Stimulated activated memory B cell treated with anti-CD40 and anti-IgM and Interleukin-4, amounts not matched to agents 10 μg/mL and 1 μg/mL and 100 μg/mL, for 72 hours (primary cell): ENCODE data around the gene DLST.

Experiments used
- ATAC-seq: fragments of 150-1000 bp; cut with Tn5 transposase; 2 replicates; pipeline ENCODE4 v1.10.0; 2021
- H3K27ac Mint-ChIP-seq: one replicate; pipeline ENCODE4 v1.8.0; 2022; ENCODE audit warnings: mild to moderate bottlenecking, mixed read lengths
- H3K27me3 Mint-ChIP-seq: one replicate; pipeline ENCODE4 v1.8.0; 2022; ENCODE audit warnings: mixed read lengths
- H3K36me3 Mint-ChIP-seq: one replicate; pipeline ENCODE4 v1.8.0; 2022; ENCODE audit warnings: mixed read lengths
- H3K4me1 Mint-ChIP-seq: one replicate; pipeline ENCODE4 v1.8.0; 2022; ENCODE audit warnings: mixed read lengths
- H3K4me3 Mint-ChIP-seq: one replicate; pipeline ENCODE4 v1.8.0; 2022; ENCODE audit warnings: mild to moderate bottlenecking, moderate library complexity, mixed read lengths
- H3K9me3 Mint-ChIP-seq: one replicate; pipeline ENCODE4 v1.8.0; 2022; ENCODE audit warnings: mixed read lengths

The DLST gene

DNA sequence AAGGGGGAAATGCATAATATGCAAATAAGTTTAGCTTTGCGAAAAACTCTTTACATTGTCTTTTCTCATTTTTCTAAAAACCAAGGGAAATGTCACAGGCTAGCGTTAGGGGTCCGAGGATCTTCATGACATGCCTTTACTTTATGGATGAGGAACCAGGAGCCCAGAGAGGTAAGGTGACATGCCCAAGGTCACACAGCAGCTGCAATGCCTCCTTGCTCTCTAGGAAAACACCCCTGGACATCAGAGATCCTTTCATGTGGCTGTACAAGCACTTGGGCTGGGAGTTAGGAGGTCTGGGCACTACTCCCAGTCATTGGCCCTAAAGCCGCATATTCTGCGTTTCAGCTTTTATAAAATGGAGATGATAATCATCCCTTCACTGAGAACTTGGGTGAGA is 6.5 kb upstream of the DLST start:
- Mint-ChIP-seq H3K4me3 (no peak overlapping the region), H3K4me1 (peaks cover 19% of the 10 kb centered on the region), H3K27ac (peak overlapping the region; percentile 54), H3K9me3 (no peaks in the 10 kb centered on the region), H3K36me3 (no peaks in the 10 kb centered on the region), H3K27me3 (no peaks in the 10 kb centered on the region)
- no peak for ATAC-seq

DNA sequence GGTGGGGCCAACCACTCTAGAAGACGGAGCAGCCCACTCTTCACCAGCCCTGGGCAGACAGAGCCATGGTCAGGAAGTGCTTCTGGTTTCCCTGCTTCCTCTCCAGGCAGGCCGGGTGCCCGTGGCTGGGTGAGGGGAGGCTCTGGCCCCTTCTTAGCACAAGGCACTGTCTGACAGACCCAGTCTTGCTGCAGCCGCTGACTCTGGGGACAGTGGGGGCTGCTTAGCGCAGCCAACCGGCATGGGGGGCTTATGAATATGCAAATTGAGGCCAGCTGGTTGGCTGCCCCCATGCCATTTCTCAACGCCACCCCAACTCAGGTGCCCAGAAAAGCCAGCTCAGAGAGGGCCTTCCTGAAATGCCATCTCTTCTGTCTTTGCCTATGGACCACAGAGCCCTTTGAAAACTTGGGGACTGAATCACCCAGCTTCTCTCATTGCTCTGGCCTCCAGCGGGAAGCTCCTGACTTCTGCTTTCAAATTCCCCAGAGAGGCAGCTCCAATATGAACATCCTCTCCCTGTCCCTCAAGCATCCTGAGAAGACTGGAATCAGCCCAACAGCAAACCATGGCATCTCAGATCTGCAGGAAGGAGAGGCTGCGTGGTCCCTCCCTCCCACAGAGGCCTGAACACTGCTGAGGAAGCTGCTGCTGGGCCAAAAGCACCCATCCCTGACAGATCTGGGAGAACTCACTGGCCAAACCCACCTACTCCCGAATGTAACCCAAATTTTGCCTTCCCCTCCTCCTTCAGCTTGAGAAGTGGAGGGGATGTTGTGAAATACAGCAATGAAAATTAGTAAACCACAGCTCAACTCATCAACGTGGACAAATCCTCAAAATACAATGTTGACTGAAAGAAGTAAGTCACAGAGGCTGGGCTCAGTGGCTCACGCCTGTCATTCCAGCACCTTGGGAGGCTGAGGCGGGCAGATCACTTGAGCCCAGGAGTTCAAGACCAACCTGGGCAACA is 5.5 kb upstream of the DLST start, which contains the start of gene PROX2:
Gene PROX2, minus strand, starts transcription at position 205 of the 973 bp plus-strand sequence. CDS start 12,311 bp downstream, outside the sequence.
- H3K27ac Mint-ChIP-seq = peak within 1 kb of the TSS; percentile 54
- no peaks in the 10 kb centered on the region for H3K9me3 Mint-ChIP-seq
- ATAC-seq = peak; percentile 50
- no peaks in the 10 kb centered on the region for H3K27me3 Mint-ChIP-seq
- H3K4me1 Mint-ChIP-seq = peaks cover 29% of the 10 kb centered on the region
- H3K4me3 Mint-ChIP-seq = peak within 1 kb of the TSS; percentile 35
- H3K36me3 Mint-ChIP-seq = no peaks in the 10 kb centered on the region

DNA sequence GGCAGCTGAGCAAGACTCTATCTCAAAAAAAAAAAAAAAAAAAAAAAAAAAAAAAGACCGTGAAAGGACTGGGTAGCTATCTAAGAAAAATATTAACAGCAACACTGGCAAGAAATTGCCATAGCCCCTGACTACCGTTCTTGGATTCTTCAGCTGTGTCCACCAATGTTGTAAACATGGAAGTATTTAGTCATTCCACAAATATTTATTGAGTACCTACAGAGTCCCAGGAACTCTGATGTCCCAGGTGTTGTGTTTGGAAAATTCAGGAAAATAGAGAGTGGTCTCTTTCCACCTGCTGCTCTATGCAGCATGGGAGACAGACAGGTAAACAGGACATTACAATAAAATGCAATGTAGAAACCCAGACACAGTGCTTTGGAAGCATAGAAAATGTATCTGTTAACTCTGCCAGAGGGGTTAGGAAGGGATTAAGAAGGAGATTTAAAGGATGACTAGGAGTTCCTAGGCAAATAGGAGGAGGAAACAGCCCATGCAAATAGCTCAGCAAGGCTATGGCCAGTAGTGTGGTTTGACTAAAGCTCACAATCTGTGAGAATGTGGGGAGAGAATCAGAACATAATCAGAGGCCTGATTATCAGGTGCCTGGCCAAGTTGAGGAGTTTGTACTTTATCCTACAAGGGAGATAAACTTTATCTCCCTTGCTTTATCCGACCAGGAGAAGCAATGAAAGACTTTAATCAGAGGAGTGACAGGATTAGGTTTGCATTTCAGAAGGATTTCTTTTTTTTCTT is 2.1 kb upstream of the DLST start:
- peaks cover 17% of the 10 kb centered on the region for H3K36me3 Mint-ChIP-seq
- no peaks in the 10 kb centered on the region for H3K9me3 Mint-ChIP-seq
- no peak for ATAC-seq
- H3K4me3 Mint-ChIP-seq = no peak overlapping the region
- H3K4me1 Mint-ChIP-seq = peaks cover 53% of the 10 kb centered on the region
- peak overlapping the region; percentile 91 for H3K27ac Mint-ChIP-seq
- H3K27me3 Mint-ChIP-seq = no peaks in the 10 kb centered on the region

GRCh38 chr14:74882103-74882920 is 596 bp downstream of the DLST start:
- Mint-ChIP-seq H3K36me3 (peaks cover 35% of the 10 kb centered on the region), H3K4me3 (peak overlapping the region; percentile 95), H3K9me3 (no peaks in the 10 kb centered on the region), H3K27ac (peak overlapping the region; percentile 91), H3K4me1 (peaks cover 57% of the 10 kb centered on the region), H3K27me3 (no peaks in the 10 kb centered on the region)
- ATAC-seq = peak; percentile 66

GRCh38 chr14:74886001-74886400 is 4.3 kb downstream of the DLST start:
- peak overlapping the region; percentile 91 for H3K27ac Mint-ChIP-seq
- no peaks in the 10 kb centered on the region for H3K27me3 Mint-ChIP-seq
- H3K9me3 Mint-ChIP-seq = no peaks in the 10 kb centered on the region
- peaks cover 47% of the 10 kb centered on the region for H3K36me3 Mint-ChIP-seq
- H3K4me1 Mint-ChIP-seq = peaks cover 60% of the 10 kb centered on the region
- ATAC-seq = no peak
- H3K4me3 Mint-ChIP-seq = no peak overlapping the region

GRCh38 chr14:74888164-74889158 is 6.7 kb downstream of the DLST start:
- Mint-ChIP-seq H3K9me3 (no peaks in the 10 kb centered on the region), H3K27ac (no peak overlapping the region), H3K36me3 (peaks cover 42% of the 10 kb centered on the region), H3K4me1 (peaks cover 67% of the 10 kb centered on the region), H3K27me3 (no peaks in the 10 kb centered on the region), H3K4me3 (no peak overlapping the region)
- no peak for ATAC-seq

- no peak overlapping the region for H3K27ac Mint-ChIP-seq
- no peak overlapping the region for H3K4me3 Mint-ChIP-seq
- no peaks in the 10 kb centered on the region for H3K9me3 Mint-ChIP-seq
- ATAC-seq = no peak
- no peaks in the 10 kb centered on the region for H3K27me3 Mint-ChIP-seq
- peaks cover 38% of the 10 kb centered on the region for H3K36me3 Mint-ChIP-seq
- H3K4me1 Mint-ChIP-seq = peaks cover 62% of the 10 kb centered on the region
Observed at GRCh38 chr14:74890262-74890661, 8.5 kb downstream of the DLST start.

DNA sequence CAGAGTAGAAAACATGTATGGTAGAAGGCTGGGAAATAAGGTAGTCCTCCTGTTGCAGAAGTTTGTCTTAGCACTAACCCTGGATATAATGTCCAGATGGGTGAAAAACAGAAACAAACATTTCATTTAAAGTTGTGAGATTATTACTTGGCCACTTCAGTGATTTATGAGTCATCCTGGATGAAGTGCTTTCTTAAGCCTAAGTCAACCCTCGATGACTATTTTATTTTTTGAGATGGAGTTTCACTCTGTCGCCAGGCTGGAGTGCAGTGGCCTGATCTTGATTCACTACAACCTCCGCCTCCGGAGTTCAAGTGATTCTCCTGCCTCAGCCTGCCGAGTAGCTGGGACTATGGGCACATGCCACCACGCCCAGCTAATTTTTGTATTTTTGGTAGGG is 10.2 kb downstream of the DLST start:
- peaks cover 40% of the 10 kb centered on the region for H3K36me3 Mint-ChIP-seq
- H3K27ac Mint-ChIP-seq = peak overlapping the region; percentile 86
- no peak overlapping the region for H3K4me3 Mint-ChIP-seq

GRCh38 chr14:74892745-74893144 is 11.0 kb downstream of the DLST start:
- peaks cover 45% of the 10 kb centered on the region for H3K36me3 Mint-ChIP-seq
- ATAC-seq = peak; percentile 65
- peaks cover 57% of the 10 kb centered on the region for H3K4me1 Mint-ChIP-seq
- no peaks in the 10 kb centered on the region for H3K9me3 Mint-ChIP-seq
- peak overlapping the region; percentile 26 for H3K4me3 Mint-ChIP-seq
- H3K27me3 Mint-ChIP-seq = no peaks in the 10 kb centered on the region
- H3K27ac Mint-ChIP-seq = peak overlapping the region; percentile 86

More for the DNA sequence above, 10.2 kb downstream of the DLST start:
- H3K27me3 Mint-ChIP-seq = no peaks in the 10 kb centered on the region
- H3K9me3 Mint-ChIP-seq = no peaks in the 10 kb centered on the region
- H3K4me1 Mint-ChIP-seq = peaks cover 57% of the 10 kb centered on the region
- ATAC-seq = no peak

DNA sequence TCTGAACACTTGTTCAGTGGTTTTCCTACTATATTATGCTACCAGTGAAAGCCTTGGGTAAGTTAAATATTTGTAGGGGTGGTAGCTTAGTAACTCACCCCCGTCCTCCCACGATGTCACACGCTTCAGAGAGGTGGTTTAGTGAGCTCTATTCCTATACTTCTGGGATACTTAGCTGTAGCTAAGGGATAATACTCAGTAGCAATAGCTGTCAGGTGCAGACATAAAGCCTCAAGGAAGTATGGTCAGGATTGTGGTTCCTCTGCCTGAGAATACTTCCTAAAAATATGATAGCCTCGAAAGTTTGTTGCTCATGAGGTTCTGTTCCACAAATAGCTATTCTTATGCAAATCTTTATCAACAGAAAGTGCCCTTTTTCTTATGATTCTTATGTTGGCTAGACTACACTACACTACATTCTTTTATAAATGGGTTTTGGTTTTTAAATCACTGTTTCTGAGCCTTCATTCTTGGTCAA is 11.9 kb downstream of the DLST start:
- Mint-ChIP-seq H3K4me1 (peaks cover 48% of the 10 kb centered on the region), H3K9me3 (no peaks in the 10 kb centered on the region), H3K4me3 (peak overlapping the region; percentile 61), H3K27me3 (no peaks in the 10 kb centered on the region), H3K27ac (peak overlapping the region; percentile 86), H3K36me3 (peaks cover 50% of the 10 kb centered on the region)
- peak; percentile 47 for ATAC-seq

DNA sequence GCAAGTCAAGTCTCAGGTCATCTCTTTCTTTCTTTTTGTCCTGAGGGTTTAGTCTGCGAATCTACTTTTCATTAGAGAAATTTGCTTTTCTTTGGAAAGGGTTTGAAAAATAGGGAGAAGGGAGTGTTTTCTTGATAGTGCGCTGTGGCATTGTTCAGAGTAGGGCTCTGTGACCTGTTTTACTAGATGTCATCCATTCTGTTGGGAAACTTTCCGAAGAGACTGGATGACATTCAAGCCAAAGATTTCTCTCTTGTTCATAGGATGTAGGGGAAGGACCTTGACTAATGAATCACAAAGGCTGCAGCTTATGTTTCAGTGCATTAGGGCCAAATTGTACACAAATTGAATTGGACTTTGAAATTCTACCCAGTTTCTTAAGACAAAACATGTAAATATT is 14.7 kb downstream of the DLST start:
- Mint-ChIP-seq H3K27ac (no peak overlapping the region), H3K9me3 (no peaks in the 10 kb centered on the region), H3K4me3 (no peak overlapping the region), H3K27me3 (no peaks in the 10 kb centered on the region), H3K36me3 (peaks cover 57% of the 10 kb centered on the region), H3K4me1 (peaks cover 44% of the 10 kb centered on the region)
- no peak for ATAC-seq

GRCh38 chr14:74897642-74898041 is 15.9 kb downstream of the DLST start:
- Mint-ChIP-seq H3K27me3 (no peaks in the 10 kb centered on the region), H3K36me3 (peaks cover 60% of the 10 kb centered on the region), H3K4me1 (peaks cover 37% of the 10 kb centered on the region), H3K4me3 (no peak overlapping the region), H3K27ac (peak overlapping the region; percentile 32), H3K9me3 (no peaks in the 10 kb centered on the region)
- ATAC-seq = no peak

- peaks cover 65% of the 10 kb centered on the region for H3K36me3 Mint-ChIP-seq
- ATAC-seq = no peak
Observed at GRCh38 chr14:74898083-74898482, 16.4 kb downstream of the DLST start.

GRCh38 chr14:74898694-74899093 is 17.0 kb downstream of the DLST start:
- no peak for ATAC-seq
- H3K36me3 Mint-ChIP-seq = peaks cover 66% of the 10 kb centered on the region
- no peaks in the 10 kb centered on the region for H3K27me3 Mint-ChIP-seq
- no peak overlapping the region for H3K4me3 Mint-ChIP-seq
- H3K4me1 Mint-ChIP-seq = peaks cover 36% of the 10 kb centered on the region
- no peak overlapping the region for H3K27ac Mint-ChIP-seq
- no peaks in the 10 kb centered on the region for H3K9me3 Mint-ChIP-seq

More at GRCh38 chr14:74898083-74898482, 16.4 kb downstream of the DLST start:
- Mint-ChIP-seq H3K4me1 (peaks cover 37% of the 10 kb centered on the region), H3K27me3 (no peaks in the 10 kb centered on the region), H3K27ac (no peak overlapping the region), H3K4me3 (no peak overlapping the region), H3K9me3 (no peaks in the 10 kb centered on the region)
